ACHN (cell line): Measurements from ENCODE around the gene SKA2.
"Not testable (repeated sequence)": the region's sequence is repeated elsewhere in the genome, so short reads cannot be mapped to it uniquely, and the experiment has no call there.

Experiments used
- DNase-seq: peaks from one replicate; pipeline ENCODE4 v3.0.0-alpha.2; 2015
- in situ Hi-C: cut with HindIII; loops from 2 replicates; pipeline ENCODE4 v1.10.0; 2017; ENCODE audit warnings: low sequenced_read_pairs, low pct_ligation_motif_present, low pct_unique_long_range_greater_than_20kb

The SKA2 gene

DNA sequence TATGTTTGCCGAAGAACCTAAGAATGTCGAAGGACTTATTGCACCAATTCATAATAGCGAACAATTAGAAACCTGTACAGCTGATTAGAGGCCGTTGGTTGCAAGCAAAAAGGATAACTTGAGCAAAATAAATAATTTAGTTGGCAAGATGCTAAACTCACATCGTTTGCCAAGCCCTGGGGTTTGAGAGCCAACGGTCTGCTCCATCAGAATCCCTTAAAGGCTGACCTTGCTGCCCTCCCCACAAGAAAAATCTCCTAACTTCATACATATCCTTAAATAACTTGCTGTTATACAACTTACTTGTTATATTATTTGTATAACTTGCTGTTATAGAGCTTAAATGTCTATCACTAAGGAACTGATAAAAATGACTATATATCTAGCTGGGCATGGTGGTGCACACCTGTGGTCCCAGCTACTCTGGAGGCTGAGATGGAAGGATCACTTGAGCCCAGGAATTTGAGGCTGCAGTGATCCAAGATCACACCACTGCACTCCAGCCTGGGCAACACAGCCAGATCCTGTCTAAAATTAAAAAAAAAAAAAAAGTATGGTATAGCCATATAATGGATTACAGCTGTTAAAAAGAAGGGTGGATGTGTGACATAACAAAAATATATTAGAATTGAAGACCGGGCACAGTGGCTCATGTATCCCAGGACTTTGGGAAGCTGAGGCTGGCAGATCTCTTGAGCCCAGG lies 46.4 kb downstream of the SKA2 start:
- in situ Hi-C loops, result no loop called here
- no peak for DNase-seq

DNA sequence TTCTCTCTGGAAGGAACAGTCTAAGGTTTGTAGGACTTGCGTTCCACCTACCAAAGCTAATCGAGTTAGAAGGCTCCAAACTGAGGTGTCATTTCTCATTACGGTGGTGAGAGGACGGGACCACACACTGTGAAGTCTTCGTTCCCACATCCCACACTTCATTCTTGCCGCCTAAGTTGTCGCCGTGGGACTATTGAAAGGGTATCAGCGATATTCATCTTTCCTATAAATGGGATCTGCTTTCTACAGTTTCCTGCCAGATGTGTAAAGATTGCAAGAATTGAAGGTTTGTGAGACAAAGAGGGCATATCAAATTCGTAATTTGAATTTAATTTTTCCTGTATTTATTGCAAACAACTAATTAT lies 47.7 kb downstream of the SKA2 start:
- in situ Hi-C loops, result no loop called here
- no peak for DNase-seq

- in situ Hi-C loops, result no loop called here
- DNase-seq, result peak; percentile 99
These were observed 48.3 kb downstream of the SKA2 start, which contains the start of gene TRIM37 for GRCh38 chr17:59106463-59107305. Gene TRIM37 (minus strand): TSS chr17:59106880. CDS start chr17:59106461, 419 bp downstream.

GRCh38 chr17:59105852-59106462 lies 49.0 kb downstream of the SKA2 start:
- in situ Hi-C loops, result no loop called here
- peak; percentile 74 for DNase-seq

GRCh38 chr17:59101178-59101577 lies 53.8 kb downstream of the SKA2 start:
- in situ Hi-C loops, result no loop called here
- DNase-seq, result no peak

- in situ Hi-C loops, result no loop called here
- no peak for DNase-seq
These were observed 57.1 kb downstream of the SKA2 start for GRCh38 chr17:59097876-59098275.

DNA sequence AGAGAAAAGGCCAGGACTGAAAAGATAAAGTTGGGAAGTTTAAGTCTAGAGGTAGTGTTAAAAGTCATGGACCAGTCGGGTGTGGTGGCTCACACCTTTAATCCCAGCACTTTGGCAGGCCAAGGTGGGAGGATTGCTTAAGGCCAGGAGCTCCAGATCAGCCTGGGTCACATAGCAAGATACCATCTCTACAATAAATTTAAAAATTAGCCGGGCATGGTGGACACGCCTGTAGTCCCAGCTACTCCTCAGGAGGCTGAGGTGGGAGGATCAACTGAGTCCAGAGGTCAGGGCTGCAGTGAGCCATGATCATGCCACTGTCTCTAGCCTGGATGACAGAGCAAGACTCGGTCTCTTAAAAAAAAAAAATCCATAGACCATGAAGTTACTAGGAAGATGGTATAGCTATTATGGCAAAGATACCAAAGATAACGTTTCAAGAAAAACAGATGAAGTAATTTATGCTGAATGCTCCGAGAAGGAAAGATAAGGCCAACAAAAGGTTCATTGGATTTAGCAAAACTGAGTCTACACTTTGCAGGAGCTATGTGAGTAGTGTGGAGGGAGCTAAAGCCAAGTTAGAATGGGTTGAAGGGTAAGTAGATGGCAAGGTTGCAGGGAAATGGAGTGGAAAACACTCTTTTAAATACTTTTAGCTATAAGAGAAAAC lies 60.0 kb downstream of the SKA2 start:
- in situ Hi-C loops, result no loop called here
- no peak for DNase-seq

DNA sequence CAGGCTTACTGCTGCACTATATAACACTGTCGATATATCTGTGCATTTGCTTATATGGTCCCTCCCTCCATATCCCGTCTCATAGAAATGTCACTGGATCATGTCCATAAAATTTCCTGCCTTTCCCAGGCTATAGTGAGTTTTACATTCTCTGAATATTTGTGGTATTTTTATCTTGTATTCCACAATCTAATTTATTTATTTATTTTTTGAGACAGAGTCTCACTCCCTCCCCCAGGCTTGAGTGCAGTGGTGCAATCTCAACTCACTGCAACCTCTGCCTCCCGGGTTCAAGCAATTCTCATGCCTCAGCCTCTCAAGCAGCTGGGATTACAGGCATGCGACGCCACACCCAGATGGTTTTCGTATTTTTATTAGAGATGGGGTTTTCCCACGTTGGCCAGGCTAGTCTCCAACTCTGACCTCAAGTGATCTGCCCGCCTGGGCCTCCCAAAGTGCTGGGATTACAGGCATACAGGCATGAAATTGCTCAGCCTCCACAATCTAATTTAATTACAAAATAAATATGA lies 61.2 kb downstream of the SKA2 start:
- peak; percentile 88 for DNase-seq
- in situ Hi-C loops, result no loop called here

GRCh38 chr17:59093145-59093701 lies 61.8 kb downstream of the SKA2 start:
- in situ Hi-C loops, result no loop called here
- no peak for DNase-seq

DNA sequence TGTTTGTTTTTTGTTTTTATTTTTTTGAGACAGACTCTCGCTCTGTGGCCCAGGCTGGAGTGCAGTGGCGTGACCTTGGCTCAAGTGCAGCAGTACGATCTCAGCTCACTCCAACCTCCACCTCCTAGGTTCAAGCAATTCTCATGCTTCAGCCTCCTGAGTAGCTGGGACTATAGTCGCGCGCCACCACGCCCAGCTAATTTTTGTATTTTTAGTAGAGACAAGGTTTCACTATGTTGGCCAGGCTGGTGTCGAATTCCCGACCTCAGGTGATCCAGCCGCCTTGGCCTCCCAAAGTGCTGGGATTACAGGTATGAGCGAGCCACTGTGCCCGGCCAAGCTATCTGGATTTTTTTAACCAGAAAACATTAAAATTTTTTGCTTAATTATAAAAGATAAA lies 64.4 kb downstream of the SKA2 start:
- DNase-seq, in situ Hi-C loops: not testable (repeated sequence)

DNA sequence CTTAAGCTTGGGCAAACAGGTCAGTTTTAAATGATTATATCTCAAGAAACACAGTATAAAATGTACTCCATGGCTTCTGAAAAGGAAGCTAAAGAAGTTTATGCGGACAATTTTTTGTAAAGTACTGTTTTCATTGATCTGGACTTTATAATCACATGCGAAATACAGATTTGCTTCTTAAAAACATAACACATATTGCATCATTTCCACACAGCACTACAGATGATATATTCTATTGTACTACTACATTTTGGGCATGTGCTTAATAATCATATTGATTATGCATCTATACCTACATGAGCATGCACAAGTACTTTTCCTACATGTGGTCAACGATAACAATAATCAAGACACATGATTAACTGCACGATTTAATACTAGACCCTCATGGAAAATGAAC lies 70.8 kb downstream of the SKA2 start:
- DNase-seq, result no peak
- in situ Hi-C loops, result no loop called here

- DNase-seq, result no peak
- in situ Hi-C loops, result no loop called here
These were observed 80.5 kb downstream of the SKA2 start for GRCh38 chr17:59074494-59074893.

- in situ Hi-C loops, result no loop called here
These were observed 81.0 kb downstream of the SKA2 start for GRCh38 chr17:59073972-59074371.

GRCh38 chr17:59069856-59070255 lies 85.1 kb downstream of the SKA2 start:
- DNase-seq, result no peak
- in situ Hi-C loops, result no loop called here

More at GRCh38 chr17:59073972-59074371, 81.0 kb downstream of the SKA2 start:
- DNase-seq, result no peak

DNA sequence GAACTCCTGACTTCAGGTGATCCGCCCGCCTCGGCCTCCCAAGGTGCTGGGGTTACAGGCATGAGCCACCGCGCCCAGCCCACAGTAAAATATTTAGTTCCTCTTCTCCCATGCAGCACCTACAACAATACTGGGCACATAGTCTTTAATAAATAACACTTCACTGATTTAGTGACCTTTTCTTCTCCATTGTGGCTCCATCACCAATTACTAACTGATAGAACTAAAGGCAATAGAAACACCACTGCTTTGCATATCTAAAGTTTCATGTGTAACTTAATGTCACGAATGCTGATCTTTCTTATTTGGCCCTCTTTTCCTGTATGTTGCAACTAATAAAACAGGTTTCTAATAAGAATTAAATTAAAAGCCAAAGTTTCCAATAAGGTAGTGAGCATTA lies 87.2 kb downstream of the SKA2 start:
- no peak for DNase-seq
- in situ Hi-C loops, result no loop called here

GRCh38 chr17:59067340-59067739 lies 87.6 kb downstream of the SKA2 start:
- no peak for DNase-seq
- in situ Hi-C loops, result no loop called here

DNA sequence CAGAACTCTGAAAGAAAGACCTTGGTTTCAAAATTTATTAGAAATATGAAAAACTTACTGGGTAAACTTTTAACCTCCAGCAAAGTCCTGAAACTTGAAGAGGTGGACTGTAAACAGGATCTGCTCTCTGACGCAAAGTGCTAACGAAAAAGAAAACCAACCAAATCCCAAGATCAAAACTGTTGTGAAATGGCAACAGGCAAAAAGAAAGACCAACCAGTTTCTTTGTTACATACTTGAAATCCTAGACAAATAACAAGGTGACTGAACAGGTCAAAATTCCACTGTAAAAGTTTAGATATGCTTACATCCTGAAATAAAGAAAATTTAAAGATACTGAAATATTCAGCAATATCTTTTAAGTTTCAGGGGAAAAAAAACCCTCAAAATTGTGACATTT lies 92.5 kb downstream of the SKA2 start:
- DNase-seq, result no peak

More for the DNA sequence above, 92.5 kb downstream of the SKA2 start:
- in situ Hi-C loops, result no loop called here
